Spleen (tissue), 11 donors: ENCODE results near the gene DGKE. TPM values are rescaled to one million over a fixed set of nuclear protein-coding genes. Genes with fewer than 3 reads are reported as not detected.

ENCODE experiments used
- DNase-seq: peaks from one replicate; pipeline ENCODE4 v3.0.0-alpha.2; 2020
- H3K27ac ChIP-seq, 8 donors: fragments of 200-600 bp; sonication (generic) in 7 of 8; 1 replicate in 4 of 8; 2 replicates in 4 of 8; pipeline versions ENCODE4 v1.5.0 to v1.8.0; 2016 to 2021; ENCODE audit warnings: inconsistent platforms in 4 of 8, mild to moderate bottlenecking in 4 of 8, moderate library complexity in 1 of 8
- H3K27me3 ChIP-seq, 7 donors: fragments of 200-600 bp; sonication (generic) in 6 of 7; replicated peaks in 1 of 7; 1 replicate in 4 of 7; 2 replicates in 3 of 7; pipeline versions ENCODE4 v1.5.0 to v1.8.0; 2016 to 2021; ENCODE audit warnings: inconsistent platforms in 3 of 7, mild to moderate bottlenecking in 1 of 7
- H3K36me3 ChIP-seq, 6 donors: fragments of 200-600 bp; sonication (generic) in 5 of 6; 1 replicate in 4 of 6; 2 replicates in 2 of 6; pipeline versions ENCODE4 v1.5.0 to v1.8.0; 2016 to 2021; ENCODE audit warnings: inconsistent platforms in 2 of 6
- H3K4me1 ChIP-seq, 6 donors: fragments of 200-600 bp; sonication (generic) in 5 of 6; 1 replicate in 3 of 6; 2 replicates in 3 of 6; pipeline versions ENCODE4 v1.5.0 to v1.8.0; 2016 to 2021; ENCODE audit warnings: inconsistent platforms in 3 of 6
- H3K4me3 ChIP-seq, 8 donors: fragments of 200-600 bp; sonication (generic) in 7 of 8; 1 replicate in 4 of 8; 2 replicates in 4 of 8; pipeline versions ENCODE4 v1.5.0 to v1.8.0; 2016 to 2021; ENCODE audit warnings: inconsistent platforms in 4 of 8, mild to moderate bottlenecking in 4 of 8, moderate library complexity in 2 of 8
- H3K9me3 ChIP-seq, 8 donors: fragments of 200-600 bp; sonication (generic) in 7 of 8; 1 replicate in 4 of 8; 2 replicates in 4 of 8; pipeline versions ENCODE4 v1.5.0 to v1.8.0; 2016 to 2021; ENCODE audit warnings: inconsistent platforms in 4 of 8
- CTCF ChIP-seq, 11 experiments: fragments of 200-600 bp in 7 of 11; fragments of 450-650 bp in 4 of 11; sonication (generic) in 4 of 11; IDR thresholded peaks in 8 of 11; conservative IDR thresholded peaks in 3 of 11; 1 replicate in 7 of 11; 2 replicates in 4 of 11; pipeline versions ENCODE4 v1.4.0 to v1.8.0; 2016 to 2021; ENCODE audit warnings: antibody characterized with exemption in 11 of 11, inconsistent platforms in 4 of 11, mild to moderate bottlenecking in 1 of 11
- POLR2A ChIP-seq, 3 donors: fragments of 450-650 bp; IDR thresholded peaks; one replicate each; pipeline ENCODE4 v1.5.1; 2017; ENCODE audit warnings: antibody characterized with exemption in 3 of 3, mild to moderate bottlenecking in 1 of 3
- POLR2AphosphoS5 ChIP-seq, 3 donors: sonication (generic); formaldehyde crosslinking; IDR thresholded peaks; one replicate each; pipeline ENCODE4 v1.5.1; 2017; ENCODE audit warnings: antibody characterized with exemption in 3 of 3
- WGBS, 5 donors: extraction: QIAGEN DNeasy Blood & Tissue Kit in 3 of 5; methylation state at CpG; one replicate each; pipeline versions ENCODE4 v1.1.5 to v1.1.7; 2013 to 2018; 5-methylcytosine and 5-hydroxymethylcytosine counted together
- intact Hi-C: fragments of 100-400 bp; cut with DNase I; formaldehyde crosslinking; loops from one replicate; pipeline ENCODE4 v1.15.0; 2023; ENCODE audit warnings: low total_unique reads
- polyA plus RNA-seq, 3 donors: library from polyadenylated mRNA; stranded (reverse); fragments of 200-250 nt; gene quantifications; one replicate each; pipeline ENCODE4 v1.2.1, GENCODE V29; 2013
- total RNA-seq, 7 donors: library from RNA; depleted of rRNA in 3 of 7; stranded (reverse); fragments of >200 nt in 3 of 7; fragmentation: NEBNext Ultra II Directional in 4 of 7; extraction: Animal tissue kit (Norgen Biotek cat#: 25700) in 4 of 7; gene quantifications; one replicate each; pipeline versions ENCODE4 v1.1.0 to v1.2.1, GENCODE V29; 2016 to 2021
- donor health status: healthy with polysubstance abuse.
- donor health status: DM: no; HTN: no; CAD: no; lungs with moderate emphysema.
- donor health status: DM: no; HTN: no; CAD: no.
- donor health status: Bipolar disorder and iron deficiency.
- donor health status: healthy.
- donor health status: DM: no; HTN: no; CAD: no.
- donor health status: DM: yes; HTN: yes; CAD: no.

Gene DGKE
- total and polyA plus RNA-seq, 10 donors = 2.3 to 37.3 (median 22.2) TPM

- Histone ChIP-seq H3K27ac (no peak overlapping the region), H3K9me3 (no peaks in the 10 kb centered on the region), H3K27me3 (no peaks in the 10 kb centered on the region), H3K36me3 (no peaks in the 10 kb centered on the region), H3K4me3 (no peak overlapping the region), H3K4me1 (no peaks in the 10 kb centered on the region)
- 94 to 97% (median 95%) methylated on average over 3 of the region's 3 CpGs for WGBS, 5 donors
- DNase-seq = no peak
- intact Hi-C loops = no loop called here
- TF ChIP-seq POLR2A (IDR thresholded peaks at IDR 0.05) (no peak), POLR2AphosphoS5 (IDR thresholded peaks at IDR 0.05) (no peak), CTCF (IDR thresholded peaks at IDR 0.05 in 8 of 11, conservative IDR thresholded peaks at IDR 0.05 in 3 of 11) (no peak)
Measured at GRCh38 chr17:56804454-56804853, 29.5 kb upstream of the DGKE start.

GRCh38 chr17:56806949-56807348 is 27.0 kb upstream of the DGKE start:
- intact Hi-C loops = no loop called here
- H3K27me3 ChIP-seq = no peaks in the 10 kb centered on the region
- no peaks in the 10 kb centered on the region for H3K36me3 ChIP-seq
- no peak overlapping the region for H3K27ac ChIP-seq
- H3K9me3 ChIP-seq = no peaks in the 10 kb centered on the region
- no peak for DNase-seq
- 66 to 89% (median 80%) methylated on average over 4 of the region's 4 CpGs for WGBS, 5 donors
- no peak for TF ChIP-seq CTCF (IDR thresholded peaks at IDR 0.05 in 8 of 11, conservative IDR thresholded peaks at IDR 0.05 in 3 of 11)
- H3K4me3 ChIP-seq = no peak overlapping the region
- H3K4me1 ChIP-seq = no peaks in the 10 kb centered on the region

GRCh38 chr17:56807723-56808122 is 26.2 kb upstream of the DGKE start:
- 94 to 100% (median 98%) methylated on average over 3 of the region's 3 CpGs for WGBS, 5 donors
- TF ChIP-seq POLR2A (IDR thresholded peaks at IDR 0.05) = no peak
- H3K4me3 ChIP-seq = no peak overlapping the region
- H3K27me3 ChIP-seq = no peaks in the 10 kb centered on the region
- no peaks in the 10 kb centered on the region for H3K36me3 ChIP-seq
- no peaks in the 10 kb centered on the region for H3K9me3 ChIP-seq
- DNase-seq = no peak
- intact Hi-C loops = no loop called here
- no peaks in the 10 kb centered on the region for H3K4me1 ChIP-seq
- H3K27ac ChIP-seq = no peak overlapping the region

GRCh38 chr17:56808503-56808902 is 25.4 kb upstream of the DGKE start:
- Histone ChIP-seq H3K27me3 (no peaks in the 10 kb centered on the region), H3K4me3 (no peak overlapping the region), H3K27ac (no peak overlapping the region), H3K4me1 (no peaks in the 10 kb centered on the region), H3K36me3 (no peaks in the 10 kb centered on the region), H3K9me3 (no peaks in the 10 kb centered on the region)
- TF ChIP-seq POLR2A (IDR thresholded peaks at IDR 0.05) (no peak), CTCF (IDR thresholded peaks at IDR 0.05 in 8 of 11, conservative IDR thresholded peaks at IDR 0.05 in 3 of 11) (no peak), POLR2AphosphoS5 (IDR thresholded peaks at IDR 0.05) (no peak)
- DNase-seq = no peak
- WGBS, 5 donors = 76 to 85% (median 79%) methylated on average over 3 of the region's 3 CpGs
- intact Hi-C loops = no loop called here
